ENCODE data around the gene RASGRP4. TPM values are rescaled to one million over a fixed set of nuclear protein-coding genes. Genes with fewer than 3 reads are reported as not detected.
A peak's percentile ranks its signal among the peaks of the same experiment; 100 is the strongest.
"Not testable (repeated sequence)": the region's sequence is repeated elsewhere in the genome, so short reads cannot be mapped to it uniquely, and the experiment has no call there.

The RASGRP4 gene, protein sequence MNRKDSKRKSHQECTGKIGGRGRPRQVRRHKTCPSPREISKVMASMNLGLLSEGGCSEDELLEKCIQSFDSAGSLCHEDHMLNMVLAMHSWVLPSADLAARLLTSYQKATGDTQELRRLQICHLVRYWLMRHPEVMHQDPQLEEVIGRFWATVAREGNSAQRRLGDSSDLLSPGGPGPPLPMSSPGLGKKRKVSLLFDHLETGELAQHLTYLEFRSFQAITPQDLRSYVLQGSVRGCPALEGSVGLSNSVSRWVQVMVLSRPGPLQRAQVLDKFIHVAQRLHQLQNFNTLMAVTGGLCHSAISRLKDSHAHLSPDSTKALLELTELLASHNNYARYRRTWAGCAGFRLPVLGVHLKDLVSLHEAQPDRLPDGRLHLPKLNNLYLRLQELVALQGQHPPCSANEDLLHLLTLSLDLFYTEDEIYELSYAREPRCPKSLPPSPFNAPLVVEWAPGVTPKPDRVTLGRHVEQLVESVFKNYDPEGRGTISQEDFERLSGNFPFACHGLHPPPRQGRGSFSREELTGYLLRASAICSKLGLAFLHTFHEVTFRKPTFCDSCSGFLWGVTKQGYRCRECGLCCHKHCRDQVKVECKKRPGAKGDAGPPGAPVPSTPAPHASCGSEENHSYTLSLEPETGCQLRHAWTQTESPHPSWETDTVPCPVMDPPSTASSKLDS
- total RNA-seq: 10 to 100 TPM in 1 of 2 donors, 1 to 10 TPM in 1; 4.5 to 12.9 TPM
- 10 to 100 TPM in 1 of 2 donors, 1 to 10 TPM in 1; 3.5 to 39.0 TPM for polyA plus RNA-seq
- long read RNA-seq, donor 1: 0 reads
- long read RNA-seq, donor 2: 0 reads
- long read RNA-seq, donor 3: 0 reads
- long read RNA-seq, donor 4: 0 reads
- long read RNA-seq, donor 5: 0 reads

DNA sequence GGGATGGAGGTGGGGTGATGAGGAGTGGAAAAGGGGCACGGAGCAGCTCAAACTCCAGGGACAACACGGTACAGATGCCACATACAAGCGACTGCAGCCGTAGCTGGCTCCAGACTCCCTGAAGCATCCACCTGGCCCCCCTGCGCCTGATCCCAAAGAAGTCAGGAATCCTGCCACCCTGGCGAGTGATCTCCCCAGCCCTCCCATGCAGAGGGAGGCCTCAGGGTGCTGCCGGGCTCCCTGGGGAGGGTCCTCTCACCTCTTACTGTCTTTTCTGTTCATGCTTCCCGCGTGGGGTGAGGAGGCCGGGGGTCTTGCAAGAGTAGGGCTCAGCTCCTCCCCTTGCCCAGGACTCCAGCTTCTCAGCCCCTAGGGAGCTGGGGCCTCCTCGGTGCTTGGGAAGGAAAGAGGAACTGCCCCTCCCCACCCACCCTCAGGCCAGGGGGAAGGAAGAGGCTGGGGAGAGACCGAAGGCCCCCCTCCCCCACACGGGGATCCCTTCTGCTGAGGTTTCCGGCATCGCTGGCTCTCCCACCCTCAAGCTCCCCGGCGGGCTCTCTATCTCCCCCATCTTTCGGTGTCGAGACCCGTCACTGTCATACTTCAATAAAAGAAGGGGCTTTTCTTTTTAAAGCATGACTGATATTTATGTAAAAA lies at the start of gene RASGRP4:
Gene RASGRP4 (minus strand): TSS at position 410 of the 657 bp plus-strand sequence. CDS start 128 bp downstream, at position 282.
- ATAC-seq (ENCODE audit: insufficient read depth, low FRiP score) (peak; percentile 58), DNase-seq (peak in 1 of 3 donors; percentile 26)
- peaks cover 0 to 5% (median 0%) of the 10 kb centered on the region in 3 donors for H3K27me3 ChIP-seq (ENCODE audit: control insufficient read depth in 3 of 3, insufficient read depth in 3 of 3, low read length in 2 of 3)
- H3K4me1 ChIP-seq (ENCODE audit: control insufficient read depth in 5 of 5, insufficient read depth in 5 of 5, low read length in 5 of 5): no peaks in the 10 kb centered on the region
- TF ChIP-seq, protein P1, sequence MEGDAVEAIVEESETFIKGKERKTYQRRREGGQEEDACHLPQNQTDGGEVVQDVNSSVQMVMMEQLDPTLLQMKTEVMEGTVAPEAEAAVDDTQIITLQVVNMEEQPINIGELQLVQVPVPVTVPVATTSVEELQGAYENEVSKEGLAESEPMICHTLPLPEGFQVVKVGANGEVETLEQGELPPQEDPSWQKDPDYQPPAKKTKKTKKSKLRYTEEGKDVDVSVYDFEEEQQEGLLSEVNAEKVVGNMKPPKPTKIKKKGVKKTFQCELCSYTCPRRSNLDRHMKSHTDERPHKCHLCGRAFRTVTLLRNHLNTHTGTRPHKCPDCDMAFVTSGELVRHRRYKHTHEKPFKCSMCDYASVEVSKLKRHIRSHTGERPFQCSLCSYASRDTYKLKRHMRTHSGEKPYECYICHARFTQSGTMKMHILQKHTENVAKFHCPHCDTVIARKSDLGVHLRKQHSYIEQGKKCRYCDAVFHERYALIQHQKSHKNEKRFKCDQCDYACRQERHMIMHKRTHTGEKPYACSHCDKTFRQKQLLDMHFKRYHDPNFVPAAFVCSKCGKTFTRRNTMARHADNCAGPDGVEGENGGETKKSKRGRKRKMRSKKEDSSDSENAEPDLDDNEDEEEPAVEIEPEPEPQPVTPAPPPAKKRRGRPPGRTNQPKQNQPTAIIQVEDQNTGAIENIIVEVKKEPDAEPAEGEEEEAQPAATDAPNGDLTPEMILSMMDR (IDR thresholded peaks at IDR 0.05; ENCODE audit: control extremely low read depth, extremely low read depth): no peak
- H3K9ac ChIP-seq (ENCODE audit: insufficient read depth in 1 of 2, low read length in 2 of 2): no peak within 1 kb of the TSS
- H3K36me3 ChIP-seq (ENCODE audit: control insufficient read depth in 4 of 4, insufficient read depth in 4 of 4, low read length in 4 of 4): no peaks in the 10 kb centered on the region
- peaks cover 0 to 2% (median 0%) of the 10 kb centered on the region in 4 donors for H3K9me3 ChIP-seq (ENCODE audit: control insufficient read depth in 4 of 4, insufficient read depth in 3 of 4, low read length in 3 of 4)
- H3K27ac ChIP-seq (ENCODE audit: low read depth in 1 of 2, low read length in 1 of 2): no peak within 1 kb of the TSS
- peak within 1 kb of the TSS; percentile 26 for H3K4me3 ChIP-seq
- WGBS, 2 donors: 10 to 17% methylated on average over 20 of the region's 20 CpGs

DNA sequence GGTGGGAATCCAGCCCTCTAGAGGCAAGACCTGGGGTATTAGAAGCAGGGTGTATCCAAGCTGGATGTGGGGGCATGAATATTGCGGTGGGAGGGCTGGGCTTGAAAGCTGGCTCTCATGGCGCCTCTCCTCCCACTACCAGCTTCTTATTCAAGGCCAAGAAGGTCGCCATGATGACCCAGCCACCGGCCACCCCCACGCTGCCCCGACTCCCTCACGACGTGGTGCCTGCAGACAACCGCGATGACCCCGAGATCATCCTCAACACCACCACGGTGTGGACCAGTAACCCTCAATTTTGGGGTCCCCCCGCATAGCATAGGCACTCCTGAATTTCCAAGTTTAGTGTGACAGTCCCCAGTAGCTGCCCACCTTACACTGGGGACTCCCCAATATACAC lies 49.2 kb upstream of the RASGRP4 start:
- no peaks in the 10 kb centered on the region for H3K36me3 ChIP-seq (ENCODE audit: control insufficient read depth in 4 of 4, insufficient read depth in 4 of 4, low read length in 4 of 4)
- no peaks in the 10 kb centered on the region for H3K9me3 ChIP-seq (ENCODE audit: control insufficient read depth in 4 of 4, insufficient read depth in 3 of 4, low read length in 3 of 4)
- no peak overlapping the region for H3K4me3 ChIP-seq
- no peak overlapping the region for H3K27ac ChIP-seq (ENCODE audit: low read depth in 1 of 2, low read length in 1 of 2)
- 89 to 93% methylated on average over 13 of the region's 13 CpGs for WGBS, 2 donors
- TF ChIP-seq, protein P1 (IDR thresholded peaks at IDR 0.05; ENCODE audit: control extremely low read depth, extremely low read depth): no peak
- H3K27me3 ChIP-seq (ENCODE audit: control insufficient read depth in 3 of 3, insufficient read depth in 3 of 3, low read length in 2 of 3): peaks cover 0 to 5% (median 0%) of the 10 kb centered on the region in 3 donors
- H3K9ac ChIP-seq (ENCODE audit: insufficient read depth in 1 of 2, low read length in 2 of 2): no peak overlapping the region
- no peaks in the 10 kb centered on the region for H3K4me1 ChIP-seq (ENCODE audit: control insufficient read depth in 5 of 5, insufficient read depth in 5 of 5, low read length in 5 of 5)
- no peak for ATAC-seq (ENCODE audit: insufficient read depth, low FRiP score)
- DNase-seq: no peak

DNA sequence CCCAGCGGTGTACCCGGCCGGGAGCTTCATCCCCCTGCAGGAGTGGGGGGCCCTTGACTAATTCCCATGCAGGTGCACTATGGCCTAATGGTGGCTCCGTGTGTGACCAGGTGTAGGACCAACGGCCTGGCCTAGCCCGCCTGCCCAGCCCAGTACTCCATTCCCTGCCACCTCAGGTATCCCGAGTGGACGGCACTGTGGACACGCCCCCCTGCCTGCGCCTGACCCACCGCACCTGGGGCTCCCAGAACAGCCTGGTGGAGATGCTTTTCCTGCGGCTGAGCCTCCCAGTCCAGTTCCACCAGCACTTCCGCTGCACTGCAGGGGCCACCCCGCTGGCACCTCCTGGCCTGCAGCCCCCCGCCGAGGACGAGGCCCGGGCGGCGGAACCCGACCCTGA lies 47.2 kb upstream of the RASGRP4 start:
- Histone ChIP-seq H3K36me3 (ENCODE audit: control insufficient read depth in 4 of 4, insufficient read depth in 4 of 4, low read length in 4 of 4) (no peaks in the 10 kb centered on the region), H3K27ac (ENCODE audit: low read depth in 1 of 2, low read length in 1 of 2) (no peak overlapping the region), H3K9me3 (ENCODE audit: control insufficient read depth in 4 of 4, insufficient read depth in 3 of 4, low read length in 3 of 4) (no peaks in the 10 kb centered on the region), H3K9ac (ENCODE audit: insufficient read depth in 1 of 2, low read length in 2 of 2) (no peak overlapping the region), H3K4me3 (no peak overlapping the region), H3K27me3 (ENCODE audit: control insufficient read depth in 3 of 3, insufficient read depth in 3 of 3, low read length in 2 of 3) (peaks cover 0 to 5% (median 0%) of the 10 kb centered on the region in 3 donors), H3K4me1 (ENCODE audit: control insufficient read depth in 5 of 5, insufficient read depth in 5 of 5, low read length in 5 of 5) (no peaks in the 10 kb centered on the region)
- no peak for ATAC-seq (ENCODE audit: insufficient read depth, low FRiP score)
- WGBS, 2 donors: 88 to 91% methylated on average over 21 of the region's 21 CpGs
- no peak for DNase-seq
- TF ChIP-seq, protein P1 (IDR thresholded peaks at IDR 0.05; ENCODE audit: control extremely low read depth, extremely low read depth): no peak

DNA sequence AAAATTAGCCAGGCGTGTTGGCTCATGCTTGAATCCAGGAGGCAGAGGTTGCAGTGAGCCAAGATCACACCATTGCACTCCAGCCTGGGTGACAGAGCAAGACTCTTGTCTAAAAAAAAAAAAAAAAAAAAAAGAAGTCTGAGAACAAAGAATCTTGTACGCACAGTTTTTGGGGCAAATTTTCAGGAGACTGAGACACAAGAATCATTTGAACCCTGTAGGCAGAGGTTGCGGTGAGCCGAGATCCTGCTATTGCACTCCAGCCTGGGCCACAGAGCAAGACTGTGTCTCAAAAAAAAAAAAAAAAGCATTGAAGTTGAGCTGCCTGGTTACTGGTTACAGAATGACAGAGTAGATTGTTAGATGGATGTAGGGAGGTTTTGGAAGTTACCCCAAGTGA lies 46.7 kb upstream of the RASGRP4 start:
- not testable (repeated sequence) for H3K9ac ChIP-seq (ENCODE audit: insufficient read depth in 1 of 2, low read length in 2 of 2); ATAC-seq (ENCODE audit: insufficient read depth, low FRiP score); H3K27me3 ChIP-seq (ENCODE audit: control insufficient read depth in 3 of 3, insufficient read depth in 3 of 3, low read length in 2 of 3); H3K4me3 ChIP-seq; H3K9me3 ChIP-seq (ENCODE audit: control insufficient read depth in 4 of 4, insufficient read depth in 3 of 4, low read length in 3 of 4); H3K27ac ChIP-seq (ENCODE audit: low read depth in 1 of 2, low read length in 1 of 2); H3K4me1 ChIP-seq (ENCODE audit: control insufficient read depth in 5 of 5, insufficient read depth in 5 of 5, low read length in 5 of 5); H3K36me3 ChIP-seq (ENCODE audit: control insufficient read depth in 4 of 4, insufficient read depth in 4 of 4, low read length in 4 of 4); DNase-seq
- WGBS, 2 donors: 78 to 92% methylated on average over 4 of the region's 4 CpGs

Data from lung (tissue), 16 donors.